Sigmoid colon (tissue), 7 donors: ENCODE measurements around the gene CARD19. TPM values are rescaled to one million over a fixed set of nuclear protein-coding genes. Genes with fewer than 3 reads are reported as not detected.

ENCODE experiments used
- DNase-seq: peaks from one replicate; pipeline ENCODE4 v3.0.0-alpha.2; 2019
- H3K27ac ChIP-seq, 4 donors: fragments of 200-600 bp; sonication (generic); one replicate each; pipeline ENCODE4 v1.5.1; 2016 to 2019; ENCODE audit warnings: mild to moderate bottlenecking in 1 of 4
- H3K27me3 ChIP-seq, 3 donors: fragments of 200-600 bp; sonication (generic); one replicate each; pipeline ENCODE4 v1.5.1; 2019; ENCODE audit warnings: mild to moderate bottlenecking in 1 of 3
- H3K36me3 ChIP-seq, 4 donors: fragments of 200-600 bp; sonication (generic); one replicate each; pipeline ENCODE4 v1.5.1; 2016 to 2019
- H3K4me1 ChIP-seq, 4 donors: fragments of 200-600 bp; sonication (generic); one replicate each; pipeline ENCODE4 v1.5.1; 2017 to 2019
- H3K4me3 ChIP-seq, 4 donors: fragments of 200-600 bp; sonication (generic); one replicate each; pipeline ENCODE4 v1.5.1; 2017 to 2019; ENCODE audit warnings: mild to moderate bottlenecking in 2 of 4, moderate library complexity in 1 of 4
- H3K9me3 ChIP-seq, 4 donors: fragments of 200-600 bp in 3 of 4; sonication (generic) in 3 of 4; one replicate each; pipeline versions ENCODE4 v1.5.1 to v1.6.1; 2013 to 2019
- EP300 ChIP-seq, 4 donors: sonication (generic); formaldehyde crosslinking; IDR thresholded peaks; one replicate each; pipeline ENCODE4 v1.6.1; 2017; ENCODE audit warnings: antibody characterized with exemption in 4 of 4
- POLR2A ChIP-seq, 2 donors: fragments of 450-650 bp; IDR thresholded peaks; one replicate each; pipeline ENCODE4 v1.6.1; 2016; ENCODE audit warnings: antibody characterized with exemption in 2 of 2, mild to moderate bottlenecking in 2 of 2, moderate library complexity in 2 of 2
- POLR2AphosphoS5 ChIP-seq, 4 donors: sonication (generic); formaldehyde crosslinking; IDR thresholded peaks; one replicate each; pipeline ENCODE4 v1.6.1; 2017; ENCODE audit warnings: antibody characterized with exemption in 4 of 4
- WGBS, 2 donors: extraction: QIAGEN DNeasy Blood & Tissue Kit; methylation state at CpG; one replicate each; pipeline ENCODE4 v1.1.7; 2013; 5-methylcytosine and 5-hydroxymethylcytosine counted together
- intact Hi-C: fragments of 100-400 bp; cut with DNase I; formaldehyde crosslinking; loops from one replicate; pipeline ENCODE4 v1.15.1; 2023
- polyA plus RNA-seq, 3 donors: library from polyadenylated mRNA; stranded (reverse); fragments of 200-250 nt; gene quantifications; one replicate each; pipeline ENCODE4 v1.2.3, GENCODE V29; 2013
- total RNA-seq, 4 donors: library from RNA; depleted of rRNA; stranded (reverse); fragments of >200 nt; gene quantifications; one replicate each; pipeline ENCODE4 v1.1.0, GENCODE V29; 2016
- TF ChIP-seq, protein P1 (sequence below), 4 experiments: fragments of 450-650 bp in 3 of 4; fragments of 200-600 bp in 1 of 4; IDR thresholded peaks; one replicate each; pipeline ENCODE4 v1.5.1; 2016 to 2019; ENCODE audit warnings: antibody characterized with exemption in 4 of 4, mild to moderate bottlenecking in 3 of 4, moderate library complexity in 2 of 4
- donor health status: healthy with polysubstance abuse.
- donor health status: Bipolar disorder and iron deficiency.
- donor health status: healthy.

CARD19 gene
- total and polyA plus RNA-seq, 7 donors: 51.2 to 88.4 (median 82.3) TPM

DNA sequence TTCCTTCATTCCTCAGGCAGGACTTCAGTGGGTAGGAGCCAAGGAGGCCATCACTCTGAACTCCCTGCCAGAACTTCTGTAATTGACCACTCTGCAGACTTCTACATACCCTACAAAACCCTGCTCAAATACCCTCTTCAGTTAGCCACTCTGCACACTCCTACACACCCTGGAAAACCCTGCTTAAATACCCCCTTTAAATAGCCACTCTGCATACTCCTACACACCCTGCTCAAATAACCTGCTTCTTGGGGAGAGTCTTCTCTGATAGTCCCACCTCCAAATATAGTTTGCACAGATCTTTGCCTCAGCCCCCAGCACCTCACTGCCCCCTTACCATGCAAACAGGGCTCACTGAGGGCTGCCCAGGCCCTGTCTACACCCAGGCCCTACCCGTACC is 18.6 kb upstream of the CARD19 start:
- Histone ChIP-seq H3K4me3 (no peak overlapping the region), H3K27me3 (no peaks in the 10 kb centered on the region), H3K27ac (no peak overlapping the region), H3K4me1 (peaks cover 0 to 25% (median 7%) of the 10 kb centered on the region in 4 donors), H3K9me3 (no peaks in the 10 kb centered on the region), H3K36me3 (no peaks in the 10 kb centered on the region)
- no peak for DNase-seq
- intact Hi-C loops: no loop called here
- no peak for TF ChIP-seq POLR2A (IDR thresholded peaks at IDR 0.05)
- 94 to 96% methylated on average over 1 of the region's 1 CpG for WGBS, 2 donors

DNA sequence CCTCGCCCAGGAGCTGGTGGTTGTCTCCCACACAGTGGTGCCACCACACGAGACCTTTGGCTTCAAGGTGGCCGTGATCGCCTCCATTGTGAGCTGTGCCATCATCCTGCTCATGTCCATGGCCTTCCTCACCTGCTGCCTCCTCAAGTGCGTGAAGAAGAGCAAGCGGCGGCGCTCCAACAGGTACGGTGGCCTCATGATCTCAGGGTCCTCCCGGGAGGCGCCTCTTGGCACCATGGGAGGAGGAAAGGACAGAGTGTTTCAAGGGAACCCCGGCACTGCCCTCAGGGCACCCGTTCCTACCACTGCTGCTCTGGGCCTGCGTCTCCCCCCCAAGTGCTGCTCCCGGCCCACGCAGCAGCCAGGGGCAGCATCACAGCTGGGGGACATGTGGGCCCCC is 18.2 kb upstream of the CARD19 start:
- TF ChIP-seq EP300 (IDR thresholded peaks at IDR 0.05) (no peak), POLR2A (IDR thresholded peaks at IDR 0.05) (no peak), POLR2AphosphoS5 (IDR thresholded peaks at IDR 0.05) (no peak)
- TF ChIP-seq, protein P1, sequence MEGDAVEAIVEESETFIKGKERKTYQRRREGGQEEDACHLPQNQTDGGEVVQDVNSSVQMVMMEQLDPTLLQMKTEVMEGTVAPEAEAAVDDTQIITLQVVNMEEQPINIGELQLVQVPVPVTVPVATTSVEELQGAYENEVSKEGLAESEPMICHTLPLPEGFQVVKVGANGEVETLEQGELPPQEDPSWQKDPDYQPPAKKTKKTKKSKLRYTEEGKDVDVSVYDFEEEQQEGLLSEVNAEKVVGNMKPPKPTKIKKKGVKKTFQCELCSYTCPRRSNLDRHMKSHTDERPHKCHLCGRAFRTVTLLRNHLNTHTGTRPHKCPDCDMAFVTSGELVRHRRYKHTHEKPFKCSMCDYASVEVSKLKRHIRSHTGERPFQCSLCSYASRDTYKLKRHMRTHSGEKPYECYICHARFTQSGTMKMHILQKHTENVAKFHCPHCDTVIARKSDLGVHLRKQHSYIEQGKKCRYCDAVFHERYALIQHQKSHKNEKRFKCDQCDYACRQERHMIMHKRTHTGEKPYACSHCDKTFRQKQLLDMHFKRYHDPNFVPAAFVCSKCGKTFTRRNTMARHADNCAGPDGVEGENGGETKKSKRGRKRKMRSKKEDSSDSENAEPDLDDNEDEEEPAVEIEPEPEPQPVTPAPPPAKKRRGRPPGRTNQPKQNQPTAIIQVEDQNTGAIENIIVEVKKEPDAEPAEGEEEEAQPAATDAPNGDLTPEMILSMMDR (IDR thresholded peaks at IDR 0.05): no peak
- 96 to 97% methylated on average over 16 of the region's 16 CpGs for WGBS, 2 donors
- no peak for DNase-seq
- no peaks in the 10 kb centered on the region for H3K27me3 ChIP-seq
- H3K4me1 ChIP-seq: peaks cover 0 to 21% (median 3%) of the 10 kb centered on the region in 4 donors
- no peak overlapping the region for H3K27ac ChIP-seq
- no peaks in the 10 kb centered on the region for H3K36me3 ChIP-seq
- no peaks in the 10 kb centered on the region for H3K9me3 ChIP-seq
- H3K4me3 ChIP-seq: no peak overlapping the region
- intact Hi-C loops: no loop called here

DNA sequence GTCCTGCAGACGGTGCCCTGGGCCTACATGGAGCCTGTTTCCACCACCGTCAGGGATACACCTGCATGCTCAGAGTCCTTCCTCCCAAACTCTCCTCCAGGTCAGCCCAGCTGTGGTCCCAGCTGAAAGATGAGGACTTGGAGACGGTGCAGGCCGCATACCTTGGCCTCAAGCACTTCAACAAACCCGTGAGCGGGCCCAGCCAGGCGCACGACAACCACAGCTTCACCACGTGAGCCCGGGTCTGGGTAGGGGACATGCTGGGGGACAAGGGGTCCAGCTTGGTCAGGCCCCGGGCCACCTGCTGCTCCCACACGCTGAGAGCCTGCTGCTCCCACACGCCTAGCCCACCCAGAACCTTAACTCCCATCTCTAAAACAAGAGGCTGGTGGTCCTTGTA is 16.6 kb upstream of the CARD19 start:
- intact Hi-C loops: no loop called here
- Histone ChIP-seq H3K4me1 (peaks cover 0 to 6% (median 0%) of the 10 kb centered on the region in 4 donors), H3K9me3 (no peaks in the 10 kb centered on the region), H3K36me3 (no peaks in the 10 kb centered on the region), H3K27ac (no peak overlapping the region), H3K27me3 (no peaks in the 10 kb centered on the region), H3K4me3 (no peak overlapping the region)
- TF ChIP-seq, protein P1 (IDR thresholded peaks at IDR 0.05): no peak
- TF ChIP-seq POLR2A (IDR thresholded peaks at IDR 0.05): no peak
- TF ChIP-seq EP300 (IDR thresholded peaks at IDR 0.05): no peak
- no peak for TF ChIP-seq POLR2AphosphoS5 (IDR thresholded peaks at IDR 0.05)
- WGBS, 2 donors: 90 to 94% methylated on average over 13 of the region's 13 CpGs
- DNase-seq: peak; percentile 44

DNA sequence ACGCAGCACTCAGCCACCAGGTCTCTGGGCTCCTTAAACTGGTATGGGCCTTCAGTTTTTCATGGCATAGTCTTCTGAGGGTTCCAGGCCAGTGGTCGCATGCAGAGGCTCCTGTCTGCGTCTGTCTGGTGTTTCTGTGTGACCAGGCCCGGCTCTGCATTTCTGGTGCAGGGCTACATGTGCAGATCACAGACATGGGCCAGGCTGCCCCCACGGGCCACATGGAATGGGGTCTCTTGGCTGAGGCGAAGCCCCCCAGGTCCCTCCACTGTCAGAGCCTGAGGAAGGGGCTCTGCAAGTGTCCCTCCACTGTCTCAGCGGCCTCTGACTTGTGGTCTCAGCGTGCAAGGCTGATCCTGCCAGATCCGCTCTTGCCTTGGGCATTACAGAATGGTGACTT is 15.6 kb upstream of the CARD19 start:
- no peak overlapping the region for H3K4me3 ChIP-seq
- intact Hi-C loops: no loop called here
- H3K9me3 ChIP-seq: no peaks in the 10 kb centered on the region
- no peaks in the 10 kb centered on the region for H3K4me1 ChIP-seq
- peak; percentile 40 for DNase-seq
- WGBS, 2 donors: 95 to 96% methylated on average over 9 of the region's 9 CpGs
- H3K27me3 ChIP-seq: no peaks in the 10 kb centered on the region
- TF ChIP-seq POLR2A (IDR thresholded peaks at IDR 0.05) (no peak), POLR2AphosphoS5 (IDR thresholded peaks at IDR 0.05) (no peak), EP300 (IDR thresholded peaks at IDR 0.05) (no peak)
- TF ChIP-seq, protein P1 (IDR thresholded peaks at IDR 0.05): no peak
- H3K36me3 ChIP-seq: no peaks in the 10 kb centered on the region
- no peak overlapping the region for H3K27ac ChIP-seq

DNA sequence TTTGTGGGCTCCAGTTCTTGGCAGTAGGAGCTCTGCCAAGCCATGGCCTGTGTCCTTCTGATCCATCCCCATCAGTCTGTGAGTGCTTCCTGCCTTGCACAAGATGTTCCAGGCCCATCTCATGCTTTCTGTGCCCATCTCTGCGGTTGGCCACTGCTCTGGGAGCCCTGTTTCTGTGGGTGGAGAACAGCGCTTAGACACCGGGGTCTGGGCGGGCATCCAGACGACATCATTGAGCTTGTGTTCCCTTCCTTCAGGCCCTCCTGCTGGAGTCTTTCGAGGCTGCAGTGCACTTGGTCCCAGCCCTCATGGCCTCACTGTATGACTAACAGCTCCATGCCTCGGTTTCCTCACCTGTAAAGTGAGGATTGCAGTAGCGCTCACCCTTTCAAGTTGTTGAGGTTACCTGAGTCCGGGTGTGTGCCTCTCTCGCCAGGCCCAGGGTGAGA is 14.9 kb upstream of the CARD19 start:
- no peaks in the 10 kb centered on the region for H3K27me3 ChIP-seq
- H3K9me3 ChIP-seq: no peaks in the 10 kb centered on the region
- no peak overlapping the region for H3K27ac ChIP-seq
- intact Hi-C loops: no loop called here
- DNase-seq: peak; percentile 55
- H3K36me3 ChIP-seq: no peaks in the 10 kb centered on the region
- 94% methylated on average over 10 of the region's 10 CpGs for WGBS, 2 donors
- TF ChIP-seq POLR2A (IDR thresholded peaks at IDR 0.05): no peak
- TF ChIP-seq, protein P1 (IDR thresholded peaks at IDR 0.05): no peak
- TF ChIP-seq EP300 (IDR thresholded peaks at IDR 0.05): no peak
- no peak for TF ChIP-seq POLR2AphosphoS5 (IDR thresholded peaks at IDR 0.05)
- H3K4me1 ChIP-seq: no peaks in the 10 kb centered on the region
- H3K4me3 ChIP-seq: no peak overlapping the region
